Thyroid gland (tissue), 4 donors: ENCODE results near the gene XIAP.

ENCODE experiments used
- CTCF ChIP-seq, 6 experiments: fragments of 200-600 bp in 3 of 6; fragments of 450-650 bp in 3 of 6; sonication (generic) in 3 of 6; IDR thresholded peaks; one replicate each; pipeline ENCODE4 v1.5.1; 2016 to 2019; ENCODE audit warnings: antibody characterized with exemption in 6 of 6, mild to moderate bottlenecking in 2 of 6, inconsistent platforms in 1 of 6, moderate library complexity in 1 of 6
- POLR2A ChIP-seq, 2 donors: fragments of 450-650 bp; IDR thresholded peaks; one replicate each; pipeline ENCODE4 v1.6.1; 2017; ENCODE audit warnings: antibody characterized with exemption in 2 of 2, mild to moderate bottlenecking in 2 of 2, moderate library complexity in 1 of 2

- no peak for TF ChIP-seq CTCF (IDR thresholded peaks at IDR 0.05)
- no peak for TF ChIP-seq POLR2A (IDR thresholded peaks at IDR 0.05)
Measured at GRCh38 chrX:123943488-123943887, 83.6 kb downstream of the XIAP start.
